D341Med (cell line): ENCODE results near the gene VIL1.

Source experiments
- DNase-seq: peaks from one replicate; pipeline ENCODE4 v3.0.0; 2012; ENCODE audit warnings: low spot score

The VIL1 gene

DNA sequence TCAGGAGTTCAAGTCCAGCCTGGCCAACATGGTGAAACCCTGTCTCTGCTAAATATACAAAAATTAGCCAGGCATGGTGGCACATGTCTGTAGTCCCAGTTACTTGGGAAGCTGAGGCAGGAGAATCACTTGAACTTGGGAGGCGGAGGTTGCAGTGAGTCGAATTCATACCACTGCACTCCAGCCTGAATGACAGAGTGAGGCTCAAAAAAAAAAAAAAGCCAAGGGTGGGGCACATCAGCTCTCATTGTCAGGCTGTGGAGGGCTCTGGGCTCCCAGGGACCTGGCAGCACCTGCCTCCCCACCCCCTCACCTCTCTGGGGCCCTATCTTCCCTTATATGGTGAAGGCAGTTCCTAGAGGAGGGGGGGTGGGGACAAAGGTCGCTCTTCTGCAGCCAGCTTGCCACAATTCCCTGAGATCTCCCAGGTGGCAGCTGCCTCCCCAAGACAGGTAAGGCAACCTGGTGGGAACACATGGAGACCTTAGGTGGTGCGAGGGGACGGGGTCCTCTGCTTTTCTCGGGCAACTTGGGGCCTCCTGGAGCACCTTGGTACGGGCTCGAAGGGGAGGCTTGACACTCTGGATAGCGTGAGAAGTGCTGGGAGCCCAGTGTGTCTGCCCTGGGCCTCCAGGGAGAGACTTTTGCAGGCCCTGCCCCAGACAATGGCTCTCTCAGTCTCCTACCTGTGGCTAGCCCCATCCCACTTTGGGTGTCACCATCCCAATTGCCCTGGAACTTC lies at the start of gene VIL1:
VIL1 (plus strand) TSS at position 407 of the 742 bp plus-strand sequence. CDS start 4,656 bp downstream, outside the sequence.
- no peak for DNase-seq

GRCh38 chr2:218369330-218369729 lies 49.6 kb upstream of the VIL1 start:
- no peak for DNase-seq

DNA sequence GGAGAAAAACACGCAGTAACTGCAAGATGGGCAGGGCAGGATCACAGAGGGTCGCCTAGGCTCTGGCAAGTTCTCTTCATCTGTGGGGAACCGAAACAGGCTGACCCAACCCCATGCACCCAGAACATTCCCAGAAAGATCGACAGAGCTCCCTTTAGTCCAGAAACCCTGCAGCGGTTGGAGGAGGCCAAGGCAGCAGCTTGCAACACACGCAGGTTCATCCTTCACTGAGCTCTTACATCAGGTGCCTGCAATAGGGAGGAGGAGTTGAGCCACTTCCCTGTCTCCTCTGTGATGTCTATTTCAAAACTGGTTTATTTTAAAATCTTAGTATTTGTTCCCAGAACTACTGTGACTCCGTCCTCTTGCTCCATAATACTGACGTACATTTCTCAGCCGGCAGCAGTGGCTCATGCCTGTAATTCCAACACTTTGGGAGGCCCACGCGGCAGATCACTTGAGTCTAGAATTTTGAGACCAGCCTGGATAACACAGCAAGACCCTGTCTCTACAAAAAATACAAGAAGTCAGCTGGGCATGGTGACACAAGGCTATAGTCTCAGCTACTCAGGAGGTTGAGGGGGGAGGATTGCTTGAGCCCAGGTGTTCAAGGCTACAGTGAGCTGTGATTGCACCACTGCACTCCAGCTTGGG lies 48.4 kb upstream of the VIL1 start:
- no peak for DNase-seq

- DNase-seq: no peak
Measured at GRCh38 chr2:218371983-218372350, 47.0 kb upstream of the VIL1 start.

GRCh38 chr2:218374795-218375194 lies 44.1 kb upstream of the VIL1 start:
- DNase-seq: no peak

DNA sequence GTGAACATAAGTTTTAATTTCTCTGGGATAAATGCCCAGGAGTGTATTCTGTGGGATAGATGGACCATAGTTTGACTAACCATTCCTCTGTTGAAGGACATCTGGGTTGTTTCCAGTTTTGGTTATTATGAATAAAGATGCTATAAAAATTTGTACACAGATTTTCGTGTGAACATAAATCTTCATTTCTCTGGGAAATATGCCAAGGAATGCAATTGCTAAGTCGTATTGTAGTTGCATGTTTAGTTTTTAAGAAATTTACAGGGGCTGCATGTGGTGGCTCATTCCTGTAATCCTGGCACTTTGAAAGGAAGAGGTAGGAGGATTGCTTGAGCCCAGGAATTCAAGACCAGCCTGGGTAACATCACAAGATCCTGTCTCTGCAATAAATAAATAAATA lies 43.7 kb upstream of the VIL1 start:
- DNase-seq: no peak

DNA sequence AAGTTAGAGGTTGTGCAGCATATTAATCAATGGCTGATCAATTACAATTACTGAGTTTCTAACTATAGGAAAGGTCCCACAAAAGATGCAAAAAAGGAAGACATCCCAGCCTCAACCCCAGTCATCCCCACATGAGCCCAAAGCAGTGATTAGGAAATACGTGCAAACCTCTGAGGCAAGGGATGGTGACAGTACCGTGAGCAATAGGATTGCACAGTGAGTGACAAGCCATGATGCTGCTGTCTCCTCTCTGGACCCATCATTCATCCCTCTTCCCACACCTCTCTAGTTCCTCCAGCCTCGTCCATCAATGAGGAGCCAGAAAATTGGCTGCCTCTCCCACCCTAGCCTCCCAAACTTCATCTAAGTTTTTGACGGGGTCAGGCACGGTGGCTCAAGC lies 40.9 kb upstream of the VIL1 start:
- no peak for DNase-seq

- DNase-seq: no peak
Measured at GRCh38 chr2:218381916-218382366, 37.0 kb upstream of the VIL1 start, which contains the start of gene SLC11A1. SLC11A1 (plus strand) TSS chr2:218382273; CDS start chr2:218382369, 96 bp downstream.

DNA sequence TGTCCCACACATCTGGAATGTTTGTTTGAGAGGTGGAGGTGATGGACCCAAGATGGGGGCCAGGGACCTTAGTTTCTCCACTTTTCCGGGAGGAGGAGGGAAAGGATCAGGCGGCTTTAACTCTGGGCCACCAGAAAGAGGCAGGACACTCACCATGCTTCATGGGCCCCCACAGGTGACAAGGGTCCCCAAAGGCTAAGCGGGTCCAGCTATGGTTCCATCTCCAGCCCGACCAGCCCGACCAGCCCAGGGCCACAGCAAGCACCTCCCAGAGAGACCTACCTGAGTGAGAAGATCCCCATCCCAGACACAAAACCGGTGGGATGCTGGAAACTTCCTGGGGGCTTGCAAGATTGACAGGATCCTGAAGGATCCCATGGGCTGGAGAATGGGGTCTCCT lies 36.1 kb upstream of the VIL1 start:
- no peak for DNase-seq

DNA sequence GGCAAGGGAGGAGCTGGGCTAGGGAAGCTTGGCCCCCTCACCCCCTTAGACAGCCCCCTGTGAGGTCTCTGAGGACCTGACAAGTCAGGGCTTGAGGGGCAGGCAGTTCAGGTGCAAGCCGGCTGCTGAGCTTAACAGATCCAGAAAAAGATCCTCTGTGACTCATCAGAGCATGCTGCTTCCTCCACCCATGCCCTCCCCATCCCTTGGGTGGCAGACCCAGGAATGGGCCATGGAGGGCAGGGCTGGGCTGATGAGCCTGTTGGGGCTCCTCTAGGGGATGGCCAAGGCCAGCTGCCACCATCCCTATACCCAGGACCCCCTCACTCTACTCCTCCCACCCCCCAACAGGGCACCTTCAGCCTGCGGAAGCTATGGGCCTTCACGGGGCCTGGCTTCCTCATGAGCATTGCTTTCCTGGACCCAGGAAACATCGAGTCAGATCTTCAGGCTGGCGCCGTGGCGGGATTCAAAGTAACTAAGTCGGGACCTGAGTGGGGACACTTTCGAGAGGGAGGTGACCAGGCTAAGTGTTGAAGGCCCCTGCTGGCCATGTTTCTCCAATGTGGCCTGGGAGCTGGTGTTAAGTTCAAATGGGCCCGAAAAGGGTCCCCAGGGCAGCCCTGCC lies 34.9 kb upstream of the VIL1 start:
- no peak for DNase-seq

- DNase-seq: peak; percentile 12
Measured at GRCh38 chr2:218384975-218385374, 33.9 kb upstream of the VIL1 start.

DNA sequence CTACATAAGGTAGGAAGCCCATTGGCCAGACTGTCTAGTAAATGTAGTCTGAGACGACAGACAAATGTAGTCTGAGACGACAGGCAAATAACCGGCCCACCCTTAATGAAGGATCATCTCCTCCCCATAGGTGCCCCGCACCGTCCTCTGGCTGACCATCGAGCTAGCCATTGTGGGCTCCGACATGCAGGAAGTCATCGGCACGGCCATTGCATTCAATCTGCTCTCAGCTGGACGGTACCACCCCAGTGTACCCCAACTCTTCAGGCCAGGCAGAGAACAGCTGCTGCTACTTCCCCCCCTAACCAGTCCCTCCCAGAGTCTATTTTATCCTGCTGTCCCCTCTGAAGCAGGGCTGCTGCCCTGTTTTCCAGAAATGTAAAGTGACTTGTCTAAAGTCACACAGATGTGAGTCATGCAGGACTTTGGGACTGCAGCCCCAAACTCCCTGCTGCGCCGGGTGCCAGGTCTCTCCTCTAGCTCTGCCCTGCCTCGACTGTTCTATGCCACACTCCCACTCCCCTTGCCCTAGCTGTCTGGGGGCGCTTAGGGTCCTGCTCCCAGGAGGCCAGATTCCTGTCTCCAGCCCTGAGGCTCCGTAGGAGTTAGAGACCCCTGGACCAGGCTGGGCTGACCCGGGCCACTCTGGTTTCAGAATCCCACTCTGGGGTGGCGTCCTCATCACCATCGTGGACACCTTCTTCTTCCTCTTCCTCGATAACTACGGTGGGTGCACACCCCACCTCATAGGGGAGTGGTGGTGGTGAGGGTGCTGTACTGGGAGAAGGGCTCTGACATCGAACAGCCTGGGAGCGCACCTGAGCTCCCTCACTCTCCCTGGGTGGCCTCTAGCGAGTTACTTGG lies 32.2 kb upstream of the VIL1 start:
- DNase-seq: peak; percentile 26

- DNase-seq: peak; percentile 20
Measured at GRCh38 chr2:218387369-218388194, 31.3 kb upstream of the VIL1 start.

DNA sequence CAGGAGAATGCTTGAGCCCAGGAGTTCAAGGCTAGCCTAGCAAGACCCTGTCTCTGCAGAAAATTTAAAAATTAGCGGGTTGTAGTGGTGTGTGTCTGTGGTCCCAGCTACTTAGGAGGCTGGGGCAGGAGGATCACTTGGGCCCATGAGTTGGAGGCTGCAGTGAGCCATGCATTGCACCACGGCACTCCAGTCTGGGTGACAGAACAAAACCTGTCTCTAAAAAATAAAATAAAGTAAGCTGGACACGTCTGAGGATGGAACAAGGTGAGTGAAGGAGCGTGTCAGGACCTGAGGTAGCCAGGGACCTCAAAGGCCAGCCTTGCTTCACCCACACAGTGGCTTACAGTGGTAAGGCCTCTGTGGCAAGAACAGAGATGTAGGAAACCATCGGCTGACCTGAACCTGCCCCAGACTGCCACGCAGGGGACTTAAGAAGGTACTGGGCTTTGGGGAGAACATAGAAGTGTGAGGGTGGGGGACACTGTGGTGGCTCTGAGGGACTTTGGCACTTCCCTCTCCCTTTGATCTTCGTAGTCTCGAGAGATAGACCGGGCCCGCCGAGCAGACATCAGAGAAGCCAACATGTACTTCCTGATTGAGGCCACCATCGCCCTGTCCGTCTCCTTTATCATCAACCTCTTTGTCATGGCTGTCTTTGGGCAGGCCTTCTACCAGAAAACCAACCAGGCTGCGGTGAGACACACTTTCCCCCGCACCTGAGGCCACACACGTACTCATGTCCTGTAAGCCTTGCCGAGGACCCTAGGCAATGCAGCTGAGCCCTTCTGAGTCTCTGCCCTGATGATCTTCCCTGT lies 29.4 kb upstream of the VIL1 start:
- peak; percentile 3 for DNase-seq

DNA sequence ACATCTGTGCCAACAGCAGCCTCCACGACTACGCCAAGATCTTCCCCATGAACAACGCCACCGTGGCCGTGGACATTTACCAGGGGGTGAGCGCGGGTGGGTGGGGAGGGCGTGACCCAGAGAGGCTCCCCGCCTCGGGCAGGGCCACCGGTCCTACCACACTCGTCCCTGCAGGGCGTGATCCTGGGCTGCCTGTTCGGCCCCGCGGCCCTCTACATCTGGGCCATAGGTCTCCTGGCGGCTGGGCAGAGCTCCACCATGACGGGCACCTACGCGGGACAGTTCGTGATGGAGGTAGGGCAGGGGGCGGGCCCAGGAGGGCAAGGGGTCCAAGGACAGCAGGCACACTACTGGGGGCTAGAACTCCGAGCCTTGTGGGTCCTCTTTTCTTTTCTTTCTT lies 27.7 kb upstream of the VIL1 start:
- DNase-seq: peak; percentile 6

- no peak for DNase-seq
Measured at GRCh38 chr2:218392459-218392858, 26.5 kb upstream of the VIL1 start.

- peak; percentile 8 for DNase-seq
Measured at GRCh38 chr2:218392891-218393462, 25.9 kb upstream of the VIL1 start.

GRCh38 chr2:218393750-218394290 lies 25.1 kb upstream of the VIL1 start:
- DNase-seq: peak; percentile 3

GRCh38 chr2:218394298-218395089 lies 24.4 kb upstream of the VIL1 start:
- peak; percentile 9 for DNase-seq
